Omental fat pad (tissue), 4 donors: ENCODE data around the gene LZTS3. TPM values are rescaled to one million over a fixed set of nuclear protein-coding genes. Genes with fewer than 3 reads are reported as not detected.

Source experiments
- ATAC-seq: fragments of 150-250 bp; one replicate; pipeline ENCODE4 v1.9.1; 2016; ENCODE audit warnings: mild to moderate bottlenecking, moderate library complexity; ENCODE audit not compliant: low FRiP score
- DNase-seq: peaks from one replicate; pipeline ENCODE4 v3.0.0-alpha.2; 2019; ENCODE audit warnings: low spot score
- total RNA-seq, 4 donors: library from RNA; depleted of rRNA; stranded (reverse); fragments of >200 nt; gene quantifications; one replicate each; pipeline ENCODE4 v1.1.0, GENCODE V29; 2016
- TF ChIP-seq, protein P1 (sequence below), 3 donors: fragments of 450-650 bp; IDR thresholded peaks; one replicate each; pipeline ENCODE4 v1.5.1; 2016 to 2017; ENCODE audit warnings: antibody characterized with exemption in 3 of 3, mild to moderate bottlenecking in 3 of 3, moderate library complexity in 2 of 3

The LZTS3 gene
- total RNA-seq, 4 donors from 2014 or later = 5.5 to 8.5 (median 8.0) TPM

DNA sequence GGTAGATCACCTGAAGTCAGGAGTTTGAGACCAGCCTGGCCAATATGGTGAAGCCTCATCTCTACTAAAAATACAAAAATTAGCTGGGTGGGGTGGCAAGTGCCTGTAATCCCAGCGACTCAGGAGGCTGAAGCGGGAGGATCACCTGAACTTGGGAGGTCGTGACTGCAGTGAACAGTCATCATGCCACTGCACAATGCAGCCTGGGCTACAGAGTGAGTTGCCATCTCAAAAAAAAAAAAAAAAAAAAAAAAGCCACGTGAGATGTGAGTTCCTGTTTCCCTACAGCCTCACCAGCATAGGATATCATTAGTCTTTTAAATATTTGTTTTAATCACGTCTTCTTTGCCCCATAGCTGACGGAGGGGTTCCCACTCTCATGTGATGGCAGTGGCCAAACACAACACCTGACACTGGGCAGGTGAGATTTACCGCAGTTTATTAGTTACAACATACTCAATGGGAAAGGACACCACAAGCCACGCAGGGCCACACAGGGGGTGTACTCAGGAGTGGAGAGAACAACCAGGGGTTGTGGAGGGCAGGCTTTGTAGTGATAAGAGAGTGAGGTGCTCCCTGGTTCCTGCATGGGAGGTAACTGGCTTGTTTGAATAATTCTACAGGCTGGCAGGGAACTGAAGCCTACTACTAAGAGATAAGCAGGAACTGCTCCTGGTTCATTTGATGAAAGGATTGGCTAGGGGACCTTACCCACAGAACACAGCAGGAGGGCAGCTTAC, 4.6 kb upstream of the LZTS3 start:
- TF ChIP-seq, protein P1, sequence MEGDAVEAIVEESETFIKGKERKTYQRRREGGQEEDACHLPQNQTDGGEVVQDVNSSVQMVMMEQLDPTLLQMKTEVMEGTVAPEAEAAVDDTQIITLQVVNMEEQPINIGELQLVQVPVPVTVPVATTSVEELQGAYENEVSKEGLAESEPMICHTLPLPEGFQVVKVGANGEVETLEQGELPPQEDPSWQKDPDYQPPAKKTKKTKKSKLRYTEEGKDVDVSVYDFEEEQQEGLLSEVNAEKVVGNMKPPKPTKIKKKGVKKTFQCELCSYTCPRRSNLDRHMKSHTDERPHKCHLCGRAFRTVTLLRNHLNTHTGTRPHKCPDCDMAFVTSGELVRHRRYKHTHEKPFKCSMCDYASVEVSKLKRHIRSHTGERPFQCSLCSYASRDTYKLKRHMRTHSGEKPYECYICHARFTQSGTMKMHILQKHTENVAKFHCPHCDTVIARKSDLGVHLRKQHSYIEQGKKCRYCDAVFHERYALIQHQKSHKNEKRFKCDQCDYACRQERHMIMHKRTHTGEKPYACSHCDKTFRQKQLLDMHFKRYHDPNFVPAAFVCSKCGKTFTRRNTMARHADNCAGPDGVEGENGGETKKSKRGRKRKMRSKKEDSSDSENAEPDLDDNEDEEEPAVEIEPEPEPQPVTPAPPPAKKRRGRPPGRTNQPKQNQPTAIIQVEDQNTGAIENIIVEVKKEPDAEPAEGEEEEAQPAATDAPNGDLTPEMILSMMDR (IDR thresholded peaks at IDR 0.05) = no peak
- no peak for ATAC-seq
- DNase-seq = no peak

DNA sequence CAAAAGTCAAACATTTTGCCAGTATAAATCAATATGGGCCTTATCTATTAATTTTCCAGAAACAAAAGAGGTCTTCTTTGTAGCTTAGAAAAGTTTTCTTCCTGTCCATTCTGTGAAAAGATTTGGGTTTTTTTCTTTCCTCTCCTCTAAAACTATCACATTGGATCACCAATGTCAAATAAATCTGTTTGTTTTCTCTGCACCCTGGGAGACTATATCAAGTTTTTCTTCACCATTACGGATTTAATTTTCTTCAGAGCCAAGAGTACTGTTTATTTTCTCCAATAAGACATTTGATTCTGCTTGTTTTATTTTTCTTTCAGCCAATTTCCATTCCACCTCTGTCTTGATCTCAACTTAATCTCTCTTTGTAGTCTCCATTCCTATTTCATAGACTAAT, 1.9 kb upstream of the LZTS3 start:
- TF ChIP-seq, protein P1 (IDR thresholded peaks at IDR 0.05) = no peak

DNA sequence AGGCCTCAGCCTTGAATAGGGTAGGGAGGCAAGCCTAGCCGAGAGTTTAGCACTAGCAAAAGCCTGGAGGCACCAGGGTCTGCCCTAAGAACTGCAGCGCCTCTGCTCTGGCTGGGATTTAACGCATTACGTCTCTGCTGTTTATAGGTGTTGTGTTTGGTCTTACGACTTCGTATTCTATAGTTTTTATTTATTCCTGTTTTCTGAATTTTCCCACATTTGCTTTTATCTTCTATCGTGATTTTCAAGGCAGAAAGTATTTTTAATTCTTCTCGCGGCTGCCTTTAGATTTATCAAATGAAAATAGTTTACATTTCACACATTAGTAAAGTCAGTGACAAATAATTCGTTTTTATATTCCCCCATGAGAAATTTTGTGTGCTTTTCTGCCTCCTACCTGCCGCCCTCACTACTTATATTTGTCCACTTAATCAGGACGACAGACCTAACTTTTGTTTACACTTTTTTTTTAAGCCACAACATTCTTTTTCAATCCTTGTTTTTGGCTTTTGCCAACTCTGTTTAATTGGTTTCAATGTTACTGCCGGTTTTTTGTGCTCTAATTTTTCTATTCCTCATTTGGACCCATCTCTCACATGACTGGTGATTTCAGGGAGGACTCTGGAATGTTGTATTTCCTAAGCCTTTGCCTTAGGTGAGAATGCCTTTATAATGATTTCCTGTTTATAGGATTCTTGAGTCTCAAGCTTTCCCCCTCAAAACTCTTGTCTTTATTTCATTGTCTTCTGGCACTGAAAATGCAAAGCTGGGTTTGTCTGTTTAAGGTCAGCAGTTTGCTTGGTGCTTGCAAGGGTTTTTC, 1.3 kb upstream of the LZTS3 start:
- no peak for DNase-seq
- TF ChIP-seq, protein P1 (IDR thresholded peaks at IDR 0.05) = no peak
- ATAC-seq = no peak

More for the DNA sequence above, 1.9 kb upstream of the LZTS3 start:
- ATAC-seq = no peak
- no peak for DNase-seq

DNA sequence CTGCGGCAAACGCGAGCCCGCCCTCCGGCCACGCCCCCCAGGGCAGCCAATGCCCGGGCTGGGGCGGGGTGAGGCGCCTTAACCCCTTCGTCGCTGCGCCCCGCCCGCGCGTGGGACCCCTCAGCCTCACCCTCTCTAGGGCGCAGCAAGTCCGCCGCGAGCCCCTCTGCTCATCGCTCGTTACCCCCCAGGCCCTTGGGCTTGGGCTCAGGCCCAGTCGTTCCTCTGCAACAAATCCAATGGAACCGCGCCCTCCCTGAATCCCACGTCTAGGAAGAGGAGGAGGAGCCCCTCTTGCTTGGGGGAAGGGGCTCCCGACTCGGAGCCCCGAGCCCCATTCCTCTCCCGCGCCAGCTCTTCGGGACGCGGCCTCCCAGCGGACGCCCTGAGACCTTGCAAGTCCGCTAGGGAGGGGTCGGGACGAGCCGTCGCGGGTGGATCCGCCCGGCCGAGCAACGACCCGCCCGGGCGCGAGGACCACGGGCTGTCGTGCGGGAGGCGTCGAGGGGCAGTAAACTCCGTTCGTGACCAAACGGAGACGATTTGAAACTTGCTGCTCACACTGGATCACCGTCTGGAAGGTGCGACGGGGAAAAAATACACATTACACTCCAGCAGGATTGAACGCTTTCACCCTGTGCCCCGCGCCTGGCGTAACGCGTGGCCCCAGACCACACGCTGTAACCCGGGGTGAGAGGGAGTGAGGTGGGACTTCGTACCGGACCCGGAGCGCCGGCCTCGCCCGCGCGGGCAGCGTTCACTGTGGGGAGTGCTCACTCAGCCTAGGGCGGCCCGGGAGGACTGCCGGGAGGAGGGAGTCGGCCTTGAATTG, 477 bp upstream of the LZTS3 start:
- ATAC-seq = peak; percentile 90
- TF ChIP-seq, protein P1 (IDR thresholded peaks at IDR 0.05) = no peak
- peak; percentile 56 for DNase-seq

DNA sequence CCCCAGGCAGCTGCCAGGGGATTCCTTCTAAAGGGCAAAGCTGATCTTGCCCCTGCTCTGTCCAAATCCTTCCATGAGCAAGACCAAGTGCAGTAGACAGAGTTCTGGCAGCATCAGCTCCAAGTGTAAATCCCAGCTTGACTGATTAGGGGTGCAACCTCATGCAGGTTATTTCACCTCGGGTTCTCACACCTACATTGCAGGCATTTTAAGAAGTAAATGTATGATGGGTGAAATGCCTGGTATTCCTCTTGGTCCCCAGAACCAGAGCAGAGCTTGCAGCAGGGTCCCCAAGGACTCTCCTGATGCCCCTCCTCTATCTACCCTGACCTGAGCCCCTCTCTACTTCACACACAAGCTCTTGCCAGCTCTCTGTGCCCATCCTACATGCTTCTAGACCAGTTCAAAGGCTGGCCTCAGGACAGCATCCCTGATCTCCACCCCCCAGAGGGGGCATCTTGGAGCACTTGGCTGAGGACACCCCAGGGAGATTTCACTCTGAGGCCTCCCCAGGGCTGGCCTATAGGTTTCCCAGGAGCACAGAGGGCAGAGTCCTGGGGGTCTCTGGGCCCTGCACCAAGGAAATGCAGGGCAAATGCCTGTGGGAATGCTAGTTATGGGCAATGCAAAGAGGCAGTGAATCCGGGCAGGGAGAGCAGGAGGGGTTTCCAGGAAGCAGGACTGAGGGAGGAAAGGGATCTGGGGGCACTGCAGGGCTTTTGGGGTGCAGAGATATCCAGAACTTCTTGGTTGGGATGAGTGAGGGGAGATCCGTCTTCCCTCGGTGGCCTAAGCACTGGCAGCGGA, 1.0 kb downstream of the LZTS3 start:
- ATAC-seq = no peak
- TF ChIP-seq, protein P1 (IDR thresholded peaks at IDR 0.05) = no peak
- no peak for DNase-seq
